Osteoblast (primary cell): ENCODE results near the gene SLC41A2. TPM values are rescaled to one million over a fixed set of nuclear protein-coding genes. Genes with fewer than 3 reads are reported as not detected.
A peak's percentile ranks its signal among the peaks of the same experiment; 100 is the strongest.

Experiments used
- DNase-seq: peaks from one replicate; pipeline ENCODE4 v3.0.0; 2011; ENCODE audit warnings: low spot score, mixed read lengths; ENCODE audit not compliant: insufficient read length; ENCODE audit errors: missing footprints
- H2AFZ ChIP-seq: 2 replicates; pipeline ENCODE4 v1.6.0; 2011; ENCODE audit warnings: mild to moderate bottlenecking, low read length
- H3K27ac ChIP-seq: 2 replicates; pipeline ENCODE4 v1.5.1; 2011; ENCODE audit warnings: mild to moderate bottlenecking, low read depth, low read length, moderate library complexity
- H3K27me3 ChIP-seq: 2 replicates; pipeline ENCODE4 v1.6.0; 2012; ENCODE audit warnings: mild to moderate bottlenecking, control low read depth, inconsistent platforms, low read length, moderate library complexity; ENCODE audit not compliant: insufficient read depth
- H3K36me3 ChIP-seq: 2 replicates; pipeline ENCODE4 v1.5.1; 2011; ENCODE audit warnings: mild to moderate bottlenecking, low read length, control low read depth, moderate library complexity; ENCODE audit not compliant: insufficient read depth
- H3K4me1 ChIP-seq: 2 replicates; pipeline ENCODE4 v1.5.1; 2011; ENCODE audit warnings: mild to moderate bottlenecking, low read length, control low read depth, moderate library complexity; ENCODE audit not compliant: insufficient read depth
- H3K4me2 ChIP-seq: 2 replicates; pipeline ENCODE4 v1.6.0; 2011; ENCODE audit warnings: mild to moderate bottlenecking, low read length; ENCODE audit not compliant: insufficient read depth
- H3K4me3 ChIP-seq: fragments of 200-600 bp; sonication (generic); 3 replicates; pipeline ENCODE4 v1.5.1; 2012; ENCODE audit warnings: mild to moderate bottlenecking, low read length, inconsistent platforms; ENCODE audit not compliant: insufficient read depth
- H3K79me2 ChIP-seq: 2 replicates; pipeline ENCODE4 v1.6.0; 2012; ENCODE audit warnings: mild to moderate bottlenecking, low read length, control low read depth, inconsistent platforms; ENCODE audit not compliant: insufficient read depth
- H3K9me3 ChIP-seq: 2 replicates; pipeline ENCODE4 v1.5.1; 2011; ENCODE audit warnings: low read depth, low read length, control low read depth
- H4K20me1 ChIP-seq: 2 replicates; pipeline ENCODE4 v1.6.0; 2012; ENCODE audit warnings: mild to moderate bottlenecking, low read length, control low read depth; ENCODE audit not compliant: insufficient read depth
- total RNA-seq: library from RNA; depleted of rRNA; stranded (reverse); fragments of >200 nt; gene quantifications from 2 replicates; pipeline ENCODE4 v1.2.3, GENCODE V29; 2012
- TF ChIP-seq, protein P1 (sequence below): IDR thresholded peaks from 2 replicates; pipeline ENCODE4 v1.5.1; 2011; ENCODE audit warnings: mild to moderate bottlenecking, low read depth, low read length, moderate library complexity; ENCODE audit errors: extremely low read depth

SLC41A2 gene
- total RNA-seq, 1 donor: 36.6 TPM

DNA sequence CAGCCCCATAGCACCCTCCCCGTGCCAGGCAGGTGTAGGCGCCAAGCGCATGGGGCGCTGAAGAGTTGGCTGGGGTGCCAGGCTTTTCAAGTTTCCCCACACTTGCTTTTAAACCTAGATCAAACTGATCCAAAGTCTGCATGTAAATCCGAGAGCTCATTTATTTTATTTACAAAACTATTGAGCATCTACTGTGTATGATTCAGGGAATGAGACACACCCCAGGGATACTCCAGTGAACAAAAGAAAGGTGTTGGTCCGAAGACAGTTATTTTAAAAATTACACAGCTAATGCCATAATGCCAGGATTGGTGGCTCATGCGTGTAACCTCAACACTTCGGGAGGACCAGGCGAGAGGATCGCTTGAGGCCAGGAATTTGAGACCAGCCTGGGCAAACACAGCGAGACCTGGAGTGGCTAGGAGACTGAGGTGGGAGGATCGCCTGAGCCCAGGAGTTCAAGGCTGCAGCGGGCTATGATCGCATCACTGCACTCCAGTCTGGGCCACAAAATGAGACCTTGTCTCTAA is 780 bp upstream of the SLC41A2 start:
- no peaks in the 10 kb centered on the region for H3K36me3 ChIP-seq
- DNase-seq: peak; percentile 57
- H3K4me3 ChIP-seq: peak overlapping the region; percentile 89
- H3K27ac ChIP-seq: peak overlapping the region; percentile 62
- no peaks in the 10 kb centered on the region for H3K9me3 ChIP-seq
- peak overlapping the region; percentile 93 for H3K4me2 ChIP-seq
- peaks cover 8% of the 10 kb centered on the region for H3K27me3 ChIP-seq
- peak overlapping the region; percentile 93 for H2AFZ ChIP-seq
- no peaks in the 10 kb centered on the region for H3K79me2 ChIP-seq
- peaks cover 28% of the 10 kb centered on the region for H3K4me1 ChIP-seq
- peaks cover 11% of the 10 kb centered on the region for H4K20me1 ChIP-seq
- TF ChIP-seq, protein P1, sequence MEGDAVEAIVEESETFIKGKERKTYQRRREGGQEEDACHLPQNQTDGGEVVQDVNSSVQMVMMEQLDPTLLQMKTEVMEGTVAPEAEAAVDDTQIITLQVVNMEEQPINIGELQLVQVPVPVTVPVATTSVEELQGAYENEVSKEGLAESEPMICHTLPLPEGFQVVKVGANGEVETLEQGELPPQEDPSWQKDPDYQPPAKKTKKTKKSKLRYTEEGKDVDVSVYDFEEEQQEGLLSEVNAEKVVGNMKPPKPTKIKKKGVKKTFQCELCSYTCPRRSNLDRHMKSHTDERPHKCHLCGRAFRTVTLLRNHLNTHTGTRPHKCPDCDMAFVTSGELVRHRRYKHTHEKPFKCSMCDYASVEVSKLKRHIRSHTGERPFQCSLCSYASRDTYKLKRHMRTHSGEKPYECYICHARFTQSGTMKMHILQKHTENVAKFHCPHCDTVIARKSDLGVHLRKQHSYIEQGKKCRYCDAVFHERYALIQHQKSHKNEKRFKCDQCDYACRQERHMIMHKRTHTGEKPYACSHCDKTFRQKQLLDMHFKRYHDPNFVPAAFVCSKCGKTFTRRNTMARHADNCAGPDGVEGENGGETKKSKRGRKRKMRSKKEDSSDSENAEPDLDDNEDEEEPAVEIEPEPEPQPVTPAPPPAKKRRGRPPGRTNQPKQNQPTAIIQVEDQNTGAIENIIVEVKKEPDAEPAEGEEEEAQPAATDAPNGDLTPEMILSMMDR: no peak

DNA sequence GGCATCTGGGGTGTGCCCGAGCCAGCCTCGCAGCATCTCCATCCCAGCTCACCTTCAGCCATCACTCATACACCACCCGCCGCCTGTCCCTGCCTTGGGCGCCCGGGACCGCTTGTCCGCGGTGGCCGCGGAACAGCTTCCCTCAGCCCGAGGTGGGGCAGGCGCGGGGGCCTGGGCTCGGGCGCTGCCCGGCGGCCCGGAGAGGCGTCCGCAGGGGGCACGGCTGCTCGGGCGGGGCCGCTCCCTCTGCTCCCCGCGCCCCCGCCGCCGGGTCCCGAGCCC is 430 bp downstream of the SLC41A2 start:
- peaks cover 28% of the 10 kb centered on the region for H3K4me1 ChIP-seq
- H3K79me2 ChIP-seq: no peaks in the 10 kb centered on the region
- H3K36me3 ChIP-seq: no peaks in the 10 kb centered on the region
- peak overlapping the region; percentile 93 for H3K4me2 ChIP-seq
- DNase-seq: peak; percentile 36
- peaks cover 18% of the 10 kb centered on the region for H4K20me1 ChIP-seq
- H3K27me3 ChIP-seq: no peaks in the 10 kb centered on the region
- H3K9me3 ChIP-seq: no peaks in the 10 kb centered on the region
- TF ChIP-seq, protein P1: no peak
- H2AFZ ChIP-seq: peak overlapping the region; percentile 91
- peak overlapping the region; percentile 89 for H3K4me3 ChIP-seq
- no peak overlapping the region for H3K27ac ChIP-seq

DNA sequence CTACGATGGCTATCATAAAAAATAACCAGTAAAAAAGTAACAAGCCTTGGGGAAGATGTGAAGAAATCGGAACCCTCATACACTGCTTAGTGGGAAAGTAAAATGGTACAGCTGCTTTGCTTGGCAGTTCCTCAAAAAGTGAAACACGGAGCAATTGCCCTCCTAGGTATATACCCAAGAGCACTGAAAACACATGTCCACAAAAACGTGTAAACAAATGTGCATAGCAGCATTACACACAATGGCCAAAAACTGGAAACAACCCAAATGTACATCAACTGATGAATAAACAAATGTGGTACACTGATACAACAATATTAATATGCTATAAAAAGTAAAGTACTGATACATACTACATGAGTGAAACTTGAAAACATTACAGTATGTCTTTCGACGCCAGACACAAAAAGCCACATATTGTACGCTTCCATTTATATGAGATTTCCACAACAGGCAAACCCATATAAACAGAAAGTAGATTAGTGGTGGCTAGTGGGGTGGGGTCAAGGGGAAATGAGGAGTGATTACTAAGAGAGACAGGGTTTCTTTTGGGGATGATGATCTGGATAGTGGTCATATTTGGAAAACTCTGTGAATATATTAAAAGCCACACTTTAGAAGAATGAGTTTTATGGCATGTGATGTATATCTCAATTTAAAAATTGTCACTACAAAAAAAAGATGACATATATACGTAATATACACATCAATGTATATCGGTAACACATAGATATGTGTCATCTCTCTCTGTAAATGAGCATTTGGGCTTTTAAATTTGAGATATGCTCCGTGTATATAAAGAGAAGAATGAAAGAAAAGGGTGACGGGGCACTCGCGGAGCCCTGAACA is 996 bp downstream of the SLC41A2 start:
- TF ChIP-seq, protein P1: no peak
- Histone ChIP-seq H3K4me1 (peaks cover 28% of the 10 kb centered on the region), H3K79me2 (no peaks in the 10 kb centered on the region), H4K20me1 (peaks cover 20% of the 10 kb centered on the region), H3K27ac (no peak overlapping the region), H3K9me3 (no peaks in the 10 kb centered on the region), H3K4me3 (peak overlapping the region; percentile 89), H3K27me3 (no peaks in the 10 kb centered on the region), H2AFZ (peak overlapping the region; percentile 91), H3K4me2 (peak overlapping the region; percentile 93), H3K36me3 (no peaks in the 10 kb centered on the region)
- peak; percentile 46 for DNase-seq

DNA sequence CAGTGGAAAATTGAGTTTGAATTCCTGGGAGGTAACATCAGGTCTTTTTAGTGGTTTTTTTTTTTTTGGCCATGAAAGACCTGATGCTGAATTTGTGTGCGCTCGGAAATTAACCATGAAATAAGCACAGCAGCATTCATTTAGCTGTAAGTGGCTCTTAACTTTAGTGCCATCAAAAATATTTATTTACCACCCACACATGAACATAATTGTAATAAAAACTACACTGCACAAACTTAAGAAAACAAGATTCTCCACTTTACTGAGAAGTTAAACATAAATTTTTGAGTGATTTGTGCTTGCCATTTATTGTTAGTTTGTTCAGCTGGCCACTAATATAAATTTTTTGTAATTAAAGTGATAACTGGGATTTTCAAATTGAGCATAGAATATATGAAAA is 2.4 kb downstream of the SLC41A2 start:
- DNase-seq: no peak
- H3K27ac ChIP-seq: no peak overlapping the region
- H2AFZ ChIP-seq: no peak overlapping the region
- no peaks in the 10 kb centered on the region for H3K79me2 ChIP-seq
- TF ChIP-seq, protein P1: no peak
- peaks cover 35% of the 10 kb centered on the region for H3K4me1 ChIP-seq
- no peak overlapping the region for H3K4me3 ChIP-seq
- H3K36me3 ChIP-seq: no peaks in the 10 kb centered on the region
- no peaks in the 10 kb centered on the region for H3K27me3 ChIP-seq
- no peaks in the 10 kb centered on the region for H3K9me3 ChIP-seq
- peaks cover 20% of the 10 kb centered on the region for H4K20me1 ChIP-seq
- no peak overlapping the region for H3K4me2 ChIP-seq
